Ishikawa (cell line): ENCODE data around the gene CAMTA1.

Experiments used
- CEBPB ChIP-seq: IDR thresholded peaks from 2 replicates; pipeline ENCODE4 v1.6.1; 2012
- CREB1 ChIP-seq: IDR thresholded peaks from 2 replicates; pipeline ENCODE4 v1.6.1; 2012; ENCODE audit warnings: low read depth
- EGR1 ChIP-seq: IDR thresholded peaks from 2 replicates; pipeline ENCODE4 v1.6.1; 2012
- EP300 ChIP-seq: IDR thresholded peaks from 2 replicates; pipeline ENCODE4 v1.6.1; 2012; ENCODE audit warnings: borderline replicate concordance
- FOXM1 ChIP-seq: IDR thresholded peaks from 2 replicates; pipeline ENCODE4 v1.6.1; 2012; ENCODE audit warnings: low read depth, borderline replicate concordance
- MAX ChIP-seq: IDR thresholded peaks from 2 replicates; pipeline ENCODE4 v1.6.1; 2012
- RAD21 ChIP-seq: IDR thresholded peaks from 2 replicates; pipeline ENCODE4 v1.6.1; 2012; ENCODE audit warnings: low read depth
- REST ChIP-seq: IDR thresholded peaks from 2 replicates; pipeline ENCODE4 v1.6.1; 2012; ENCODE audit warnings: low read depth, mild to moderate bottlenecking
- TAF1 ChIP-seq: IDR thresholded peaks from 2 replicates; pipeline ENCODE4 v1.6.1; 2012; ENCODE audit warnings: low read depth, mild to moderate bottlenecking
- USF1 ChIP-seq: IDR thresholded peaks from 2 replicates; pipeline ENCODE4 v1.6.1; 2012
- YY1 ChIP-seq: IDR thresholded peaks from 2 replicates; pipeline ENCODE4 v1.6.1; 2012; ENCODE audit warnings: low read depth

GRCh38 chr1:7616076-7616832, 831.0 kb downstream of the CAMTA1 start:
- TF ChIP-seq REST (peak; percentile 95), CREB1 (no peak), FOXM1 (no peak), EP300 (no peak), CEBPB (no peak), YY1 (no peak), MAX (no peak), USF1 (no peak), RAD21 (no peak), TAF1 (no peak), EGR1 (no peak)
